Epidermal melanocyte (primary cell): ENCODE data around the gene GGT1.
"Not testable (repeated sequence)": the region's sequence is repeated elsewhere in the genome, so short reads cannot be mapped to it uniquely, and the experiment has no call there.

Source experiments
- DNase-seq: peaks from one replicate; pipeline ENCODE4 v3.0.0; 2011; ENCODE audit warnings: low spot score; ENCODE audit not compliant: insufficient read length

The GGT1 gene

DNA sequence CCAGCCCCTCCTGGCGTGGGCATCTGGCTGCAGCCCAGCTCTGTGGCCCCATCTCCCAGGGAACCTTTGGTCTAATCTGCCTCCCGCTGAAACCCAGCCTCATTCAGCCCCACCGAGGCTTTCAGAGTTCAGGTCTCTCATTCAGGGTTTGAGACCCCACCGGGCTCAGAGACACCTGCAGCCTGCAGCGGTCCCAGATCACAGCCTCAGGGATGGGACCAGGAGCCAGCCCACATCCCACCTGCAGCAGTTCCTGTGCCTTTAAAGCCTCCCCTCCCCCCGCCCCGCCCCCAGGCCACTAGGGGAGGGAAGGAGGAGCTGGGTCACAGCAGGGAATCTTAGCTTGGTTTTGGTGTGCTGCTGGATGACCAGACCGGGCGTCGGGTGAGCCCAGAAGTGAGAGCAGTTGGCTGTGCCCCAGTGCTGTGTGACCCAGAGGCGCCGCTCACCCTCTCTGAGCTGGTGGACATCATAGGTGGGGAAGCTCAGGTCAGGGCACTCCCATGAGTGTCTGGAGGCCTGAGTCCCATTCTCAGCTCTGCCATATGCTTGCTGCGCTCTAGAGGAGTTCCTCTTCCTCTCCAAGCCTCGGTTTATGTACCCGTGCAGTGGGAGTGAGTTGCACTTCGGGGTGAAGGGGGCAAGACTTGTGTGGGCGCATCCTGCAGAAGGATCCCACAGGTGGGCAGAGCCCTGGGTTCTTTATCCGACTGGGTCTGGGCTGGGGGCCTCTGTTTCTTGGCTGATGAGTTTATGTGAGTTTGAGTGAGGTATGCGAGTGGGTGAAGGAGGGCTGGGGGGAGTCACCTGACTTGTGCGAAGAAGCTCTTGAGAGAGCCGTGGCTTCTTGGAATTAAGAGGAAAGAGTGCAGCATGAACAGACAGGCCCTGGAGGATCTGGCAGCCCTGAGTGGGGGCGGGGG is at the start of gene GGT1:
TSS of gene GGT1 (plus strand) at position 347 of the 923 bp plus-strand sequence. CDS start 7,889 bp downstream, outside the sequence.
- not testable (repeated sequence) for DNase-seq

DNA sequence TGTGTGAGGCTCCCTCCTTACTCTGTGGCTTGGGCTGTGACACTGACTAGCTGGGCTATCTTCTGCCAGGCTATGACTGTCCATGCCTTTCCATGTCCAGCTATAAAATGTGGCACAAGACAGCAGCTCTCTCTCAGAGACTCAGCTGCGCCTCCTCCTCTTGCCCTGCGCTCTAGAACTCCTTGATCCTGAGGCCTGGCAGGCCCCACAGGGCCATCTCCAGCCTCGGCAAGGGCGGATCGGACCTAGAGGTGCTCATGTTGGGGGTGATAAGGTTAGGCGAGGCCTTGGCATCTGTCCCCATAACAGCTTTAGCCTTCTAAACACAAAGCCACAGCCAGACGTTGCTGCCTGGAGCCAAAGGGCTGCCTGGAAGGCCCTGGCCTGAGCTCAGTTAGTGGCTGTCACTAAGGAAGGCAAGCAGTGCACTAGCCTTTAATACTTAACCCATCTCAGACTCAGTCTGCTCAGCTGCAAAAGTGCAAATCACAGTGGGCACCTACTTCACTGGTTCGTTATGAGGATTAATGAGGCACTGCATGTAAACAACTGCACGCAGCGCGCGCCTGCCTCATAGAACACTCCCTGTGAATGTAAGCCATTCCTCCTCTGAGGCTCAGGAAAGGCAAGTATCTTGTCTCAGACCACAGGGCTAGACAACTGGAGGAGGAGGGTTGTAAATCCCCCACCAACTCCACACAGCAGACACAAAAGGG is 49.2 kb upstream of the GGT1 start:
- no peak for DNase-seq

DNA sequence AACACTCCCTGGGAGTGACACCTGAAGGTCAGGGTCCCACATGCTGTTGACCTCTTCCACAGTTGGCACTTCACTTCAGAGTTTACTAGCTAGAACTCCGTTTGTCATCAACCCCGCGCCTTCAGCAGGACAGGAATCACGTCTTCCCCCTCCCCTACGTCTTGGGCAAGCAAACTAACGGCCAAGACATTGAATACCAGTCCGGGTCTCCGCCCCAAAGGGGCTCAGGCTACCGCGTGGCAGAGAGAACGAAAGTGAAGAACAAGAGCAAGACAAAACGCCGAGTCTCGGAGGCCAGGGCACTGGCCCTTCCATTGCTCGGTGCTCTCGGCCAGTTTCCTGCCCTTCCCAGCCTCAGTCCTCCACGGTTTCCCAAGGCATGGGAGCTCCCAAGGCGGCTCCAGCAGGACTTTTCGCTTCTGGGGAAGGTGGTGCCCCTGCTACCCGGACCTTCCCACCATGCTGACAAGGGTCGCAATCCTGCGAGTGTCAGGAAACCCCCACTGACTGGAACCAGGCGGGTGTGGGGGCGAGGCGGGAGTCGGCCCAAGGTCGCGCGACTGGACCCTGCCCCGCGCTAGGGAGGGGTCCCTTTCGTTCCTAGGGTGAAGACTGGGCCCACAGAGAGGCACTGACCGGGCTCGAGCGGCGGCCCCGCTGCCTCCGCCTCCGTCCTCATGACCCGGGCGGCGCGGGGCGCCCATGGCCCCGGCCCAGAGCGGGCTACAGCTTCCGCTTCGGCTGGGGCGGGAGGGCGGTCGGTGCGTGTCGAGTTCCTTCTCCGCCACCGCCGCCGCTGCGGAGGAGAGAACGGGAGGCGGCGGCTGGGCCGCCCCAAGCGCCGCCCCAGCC is 48.5 kb upstream of the GGT1 start, which contains the start of gene GUCD1:
TSS of gene GUCD1 (minus strand) at position 826 of the 852 bp plus-strand sequence. CDS start at position 679, 147 bp downstream.
- no peak for DNase-seq

- DNase-seq, result peak; percentile 94
These were observed 47.6 kb upstream of the GGT1 start, which contains the start of gene SNRPD3 for GRCh38 chr22:24555165-24556039. Gene SNRPD3, plus strand, starts transcription at chr22:24555999. Its CDS starts 1,676 bp downstream, at chr22:24557675.

GRCh38 chr22:24559471-24559870 is 43.5 kb upstream of the GGT1 start:
- DNase-seq, result no peak

- no peak for DNase-seq
These were observed 39.7 kb upstream of the GGT1 start for GRCh38 chr22:24563246-24563645.

DNA sequence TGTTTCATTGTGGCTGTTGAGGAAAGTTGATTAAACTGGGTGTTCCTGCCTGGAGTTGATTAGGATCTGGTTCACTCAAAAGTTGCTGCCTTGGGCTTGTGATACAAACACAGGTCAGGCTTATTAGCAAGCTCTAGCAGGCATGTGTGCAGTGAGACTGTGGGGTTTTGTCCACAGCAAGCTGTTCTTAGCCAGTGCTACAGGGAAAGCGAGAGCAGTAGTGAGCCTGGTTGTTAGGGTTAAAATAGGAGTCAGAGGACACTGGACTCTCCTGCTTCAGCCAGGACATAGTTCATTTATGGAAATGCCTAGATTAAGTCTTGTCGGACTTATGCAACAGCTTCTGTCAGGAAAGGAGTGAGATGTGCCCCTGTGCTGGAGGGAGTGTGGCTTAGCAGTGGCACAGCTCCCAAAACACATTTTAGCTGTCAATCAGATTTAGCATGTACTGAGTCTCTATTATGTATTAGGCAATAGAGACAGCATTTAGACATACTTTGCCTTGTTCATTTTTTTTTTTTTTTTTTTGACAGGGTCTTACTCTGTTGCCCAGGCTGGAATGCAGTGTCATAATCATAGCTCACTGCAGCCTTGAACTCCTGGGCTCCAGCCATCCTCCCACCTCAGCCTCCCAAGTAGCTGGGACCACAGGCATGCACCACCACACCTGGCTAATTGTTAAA is 38.5 kb upstream of the GGT1 start:
- DNase-seq, result no peak

- no peak for DNase-seq
These were observed 37.9 kb upstream of the GGT1 start for GRCh38 chr22:24565077-24565476.

GRCh38 chr22:24566899-24567511 is 36.0 kb upstream of the GGT1 start:
- no peak for DNase-seq

DNA sequence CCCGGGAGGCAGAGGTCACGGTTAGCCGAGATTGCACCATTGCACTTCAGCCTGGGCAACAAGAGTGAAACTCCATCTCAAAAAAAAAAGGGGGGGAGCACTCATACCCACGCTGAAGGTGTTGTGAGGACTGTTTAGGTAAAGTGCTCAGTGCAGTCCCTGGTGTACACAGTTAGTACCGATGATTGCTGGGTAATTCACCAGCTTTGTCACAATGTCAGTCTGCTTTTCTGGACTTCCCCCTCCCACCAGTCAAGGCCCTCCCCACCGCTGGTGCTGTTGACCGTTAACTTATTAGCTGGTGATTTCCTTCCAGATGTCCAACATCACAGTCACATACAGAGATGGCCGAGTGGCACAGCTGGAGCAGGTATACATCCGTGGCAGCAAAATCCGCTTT is 35.3 kb upstream of the GGT1 start:
- no peak for DNase-seq

DNA sequence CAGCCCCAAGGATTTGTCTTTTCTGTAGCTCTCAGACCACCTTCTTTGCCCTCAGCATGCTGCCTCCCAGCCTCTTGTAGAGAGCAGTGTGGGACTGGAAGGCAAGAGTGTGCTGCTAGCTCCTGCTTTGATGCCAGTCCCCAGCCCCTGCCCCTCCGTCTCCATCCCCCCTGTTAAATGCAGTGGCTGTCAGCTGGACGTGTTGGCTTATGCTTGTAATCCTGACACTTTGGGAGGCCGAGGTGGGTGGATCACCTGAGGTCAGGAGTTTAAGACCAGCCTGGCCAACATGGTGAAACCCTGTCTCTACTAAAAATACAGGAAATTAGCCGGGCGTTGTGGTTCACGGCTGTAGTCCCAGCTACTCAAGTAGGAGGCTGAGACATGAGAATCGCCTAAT is 31.7 kb upstream of the GGT1 start:
- no peak for DNase-seq

DNA sequence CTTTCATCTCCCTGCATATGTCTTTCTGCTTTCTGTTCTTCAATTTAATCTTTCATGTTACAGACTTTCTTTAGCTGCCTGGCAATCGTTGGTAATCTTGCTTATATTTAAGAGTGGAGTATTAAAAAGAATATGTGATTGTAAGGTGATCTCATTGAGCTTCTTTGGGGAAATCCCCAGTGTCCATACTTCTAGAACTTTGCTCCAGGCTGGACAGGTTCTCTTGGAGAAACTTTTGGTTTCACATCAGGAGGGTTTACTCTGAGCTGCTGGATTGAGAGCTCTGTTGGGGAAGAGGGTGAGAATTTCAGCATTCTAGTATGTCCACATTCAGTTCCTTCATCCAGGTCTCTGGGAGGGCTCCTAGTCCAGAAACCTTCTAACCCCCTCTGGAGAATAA is 26.2 kb upstream of the GGT1 start:
- no peak for DNase-seq

DNA sequence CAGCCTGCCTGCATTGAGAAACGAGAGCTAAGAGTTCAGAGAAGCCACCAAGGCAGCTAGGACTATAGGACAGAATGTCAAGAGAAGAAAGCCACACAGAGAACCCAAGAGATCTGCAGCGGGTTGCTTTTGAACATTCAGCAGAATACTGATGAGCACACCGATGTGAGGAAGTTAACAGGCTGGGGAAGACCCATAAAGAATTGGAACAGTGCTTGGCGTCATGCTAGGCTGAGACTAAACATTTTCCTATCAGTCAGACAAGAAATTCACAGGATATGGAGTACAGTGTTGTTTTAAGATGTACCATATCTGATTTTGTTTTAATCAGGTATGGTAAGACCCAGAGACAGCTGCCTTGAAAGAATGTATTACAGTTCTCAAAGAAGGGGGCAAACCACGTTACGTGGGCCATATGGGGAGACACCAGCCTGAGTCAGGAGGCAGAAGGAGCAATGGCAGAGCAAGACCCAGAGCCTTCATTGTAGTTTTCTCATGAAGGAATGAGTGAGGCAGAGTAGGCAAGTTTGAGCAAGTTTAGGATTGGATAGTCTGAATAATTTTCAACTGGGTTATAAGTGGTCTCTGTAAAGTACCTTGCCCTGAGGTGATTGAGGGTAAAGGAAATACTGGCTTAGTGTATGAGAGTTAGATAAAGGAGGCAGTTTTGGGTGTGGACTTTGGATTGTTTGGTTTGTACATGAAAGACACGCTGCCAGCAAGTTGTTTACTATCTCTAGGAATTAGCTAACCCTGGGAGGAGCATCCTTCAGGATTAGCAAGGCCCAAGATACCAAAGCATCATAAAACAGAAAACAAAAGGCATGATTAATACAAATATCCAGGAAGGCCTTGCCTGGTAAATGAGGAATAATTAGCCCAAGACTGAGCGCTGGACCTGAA is 24.4 kb upstream of the GGT1 start:
- no peak for DNase-seq

- no peak for DNase-seq
These were observed 23.8 kb upstream of the GGT1 start for GRCh38 chr22:24579258-24579601.

DNA sequence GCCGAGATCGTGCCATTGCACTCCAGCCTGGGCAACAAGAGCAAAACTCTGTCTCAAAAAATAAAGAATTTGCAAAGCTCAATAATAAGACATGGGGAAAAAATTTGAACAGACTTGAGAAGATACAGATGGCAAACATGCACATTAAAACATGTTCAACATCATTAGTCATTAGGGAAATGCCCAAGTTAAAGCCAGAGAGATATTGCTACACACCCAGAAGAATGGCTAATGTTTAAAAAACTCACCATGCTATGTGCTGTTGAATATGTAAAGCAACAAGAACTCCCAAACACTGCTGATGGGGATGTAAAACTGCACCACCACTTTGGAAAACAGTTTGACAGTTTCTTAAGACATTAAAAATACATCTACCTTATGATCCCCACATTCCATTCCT is 22.7 kb upstream of the GGT1 start:
- DNase-seq, result no peak

- DNase-seq, result no peak
These were observed 20.8 kb upstream of the GGT1 start for GRCh38 chr22:24582056-24582814.
